PFSK-1 (cell line): ENCODE data around the gene PYGO2.

Experiments
- FOXP2 ChIP-seq: optimal IDR thresholded peaks from 2 replicates; pipeline ENCODE3; 2011; ENCODE audit warnings: borderline replicate concordance, control low read depth, inconsistent platforms; ENCODE audit not compliant: insufficient read depth; ENCODE audit errors: extremely low read length, extremely low read depth
- POLR2AphosphoS5 ChIP-seq: IDR thresholded peaks from 2 replicates; pipeline ENCODE4 v1.6.1; 2012; ENCODE audit warnings: low read depth, mild to moderate bottlenecking, control low read depth, low read length, moderate library complexity
- SIN3A ChIP-seq: IDR thresholded peaks from 2 replicates; pipeline ENCODE4 v1.6.1; 2012; ENCODE audit warnings: mild to moderate bottlenecking, low read length, moderate library complexity, borderline replicate concordance; ENCODE audit not compliant: insufficient read depth
- TAF1 ChIP-seq: IDR thresholded peaks from 2 replicates; pipeline ENCODE4 v1.6.1; 2012; ENCODE audit warnings: low read length, control low read depth, borderline replicate concordance; ENCODE audit not compliant: insufficient read depth
- TF ChIP-seq, protein P1 (sequence below), 2 experiments: IDR thresholded peaks; 2 replicates each; pipeline versions ENCODE4 v1.6.1 to v1.8.0; 2011 to 2012; ENCODE audit warnings: low read depth in 2 of 2, low read length in 2 of 2, control low read depth in 1 of 2, inconsistent platforms in 1 of 2, mild to moderate bottlenecking in 1 of 2, moderate library complexity in 1 of 2; ENCODE audit not compliant: insufficient read depth in 1 of 2

PYGO2 gene

GRCh38 chr1:154912755-154913154 is 48.8 kb downstream of the PYGO2 start:
- no peak for TF ChIP-seq TAF1
- TF ChIP-seq, protein P1, sequence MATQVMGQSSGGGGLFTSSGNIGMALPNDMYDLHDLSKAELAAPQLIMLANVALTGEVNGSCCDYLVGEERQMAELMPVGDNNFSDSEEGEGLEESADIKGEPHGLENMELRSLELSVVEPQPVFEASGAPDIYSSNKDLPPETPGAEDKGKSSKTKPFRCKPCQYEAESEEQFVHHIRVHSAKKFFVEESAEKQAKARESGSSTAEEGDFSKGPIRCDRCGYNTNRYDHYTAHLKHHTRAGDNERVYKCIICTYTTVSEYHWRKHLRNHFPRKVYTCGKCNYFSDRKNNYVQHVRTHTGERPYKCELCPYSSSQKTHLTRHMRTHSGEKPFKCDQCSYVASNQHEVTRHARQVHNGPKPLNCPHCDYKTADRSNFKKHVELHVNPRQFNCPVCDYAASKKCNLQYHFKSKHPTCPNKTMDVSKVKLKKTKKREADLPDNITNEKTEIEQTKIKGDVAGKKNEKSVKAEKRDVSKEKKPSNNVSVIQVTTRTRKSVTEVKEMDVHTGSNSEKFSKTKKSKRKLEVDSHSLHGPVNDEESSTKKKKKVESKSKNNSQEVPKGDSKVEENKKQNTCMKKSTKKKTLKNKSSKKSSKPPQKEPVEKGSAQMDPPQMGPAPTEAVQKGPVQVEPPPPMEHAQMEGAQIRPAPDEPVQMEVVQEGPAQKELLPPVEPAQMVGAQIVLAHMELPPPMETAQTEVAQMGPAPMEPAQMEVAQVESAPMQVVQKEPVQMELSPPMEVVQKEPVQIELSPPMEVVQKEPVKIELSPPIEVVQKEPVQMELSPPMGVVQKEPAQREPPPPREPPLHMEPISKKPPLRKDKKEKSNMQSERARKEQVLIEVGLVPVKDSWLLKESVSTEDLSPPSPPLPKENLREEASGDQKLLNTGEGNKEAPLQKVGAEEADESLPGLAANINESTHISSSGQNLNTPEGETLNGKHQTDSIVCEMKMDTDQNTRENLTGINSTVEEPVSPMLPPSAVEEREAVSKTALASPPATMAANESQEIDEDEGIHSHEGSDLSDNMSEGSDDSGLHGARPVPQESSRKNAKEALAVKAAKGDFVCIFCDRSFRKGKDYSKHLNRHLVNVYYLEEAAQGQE (IDR thresholded peaks at IDR 0.05; ENCODE audit: insufficient read depth in 1 of 2, low read depth in 2 of 2, low read length in 2 of 2): 0 out of 4 replicates have a peak, but pooled peaks of 1 of the 2 experiments have one; percentile 26

DNA sequence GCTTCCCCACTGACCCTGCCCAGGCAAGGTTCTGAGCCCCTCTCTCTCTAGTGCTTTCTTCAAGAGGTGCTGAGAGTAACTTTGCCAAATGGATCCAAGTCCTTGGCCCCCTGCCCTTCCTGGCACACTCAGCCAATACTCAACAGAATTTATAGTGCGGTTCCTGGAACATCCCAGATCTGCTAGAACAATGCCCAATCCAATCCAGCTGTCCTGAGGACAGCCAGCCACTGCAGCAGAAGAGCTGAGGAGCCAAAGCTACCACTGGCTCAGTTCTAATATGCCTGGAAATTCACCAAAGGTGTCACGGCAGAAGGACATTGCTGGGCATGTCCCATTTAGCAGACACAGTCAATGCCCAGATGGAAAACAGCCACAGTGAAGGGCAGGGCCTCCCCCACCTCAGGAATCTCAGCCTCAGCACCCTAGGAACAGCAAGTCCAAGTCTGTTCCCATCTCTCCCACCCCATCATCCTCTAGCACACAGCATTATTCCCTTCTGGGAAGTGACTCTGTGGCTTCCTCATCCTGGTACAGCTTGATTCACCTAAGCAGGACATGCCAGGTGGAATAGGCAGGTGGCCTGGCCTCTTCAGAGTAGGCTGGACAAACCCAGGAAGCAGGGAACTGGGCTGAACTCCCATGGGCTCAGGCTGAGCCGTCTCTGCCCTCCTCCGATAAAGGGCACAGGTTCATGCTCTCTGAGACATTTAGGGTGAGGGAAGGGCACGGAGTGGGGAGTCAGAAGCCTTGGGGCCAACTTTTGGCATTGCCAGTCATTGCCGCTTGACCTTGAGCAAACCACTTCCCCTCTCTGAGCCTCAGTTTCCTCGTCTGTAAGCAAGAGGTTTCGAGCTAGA is 49.7 kb downstream of the PYGO2 start:
- TF ChIP-seq, protein P1 (IDR thresholded peaks at IDR 0.05; ENCODE audit: insufficient read depth in 1 of 2, low read depth in 2 of 2, low read length in 2 of 2): no peak
- TF ChIP-seq TAF1: no peak
- TF ChIP-seq SIN3A: no peak
- no peak for TF ChIP-seq POLR2AphosphoS5
- TF ChIP-seq FOXP2: no peak

DNA sequence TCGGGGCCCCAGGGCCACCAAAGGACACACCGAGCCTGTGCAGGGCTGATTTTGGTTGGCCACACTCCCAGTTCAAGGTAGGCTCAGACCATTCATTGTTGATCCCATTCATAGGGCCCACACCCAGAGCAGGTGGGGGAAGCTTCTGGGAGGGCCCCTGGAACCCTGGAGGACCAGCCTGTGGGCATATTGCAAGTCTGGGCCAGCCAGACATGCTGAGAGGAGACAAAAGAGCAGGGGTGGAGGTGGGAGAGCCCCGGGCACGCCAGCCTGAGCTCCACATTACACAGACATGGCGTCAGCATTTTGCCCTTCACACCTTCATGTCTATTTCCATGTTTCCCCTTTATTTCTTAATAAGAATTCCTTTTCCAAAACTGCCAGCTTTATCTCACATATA is 50.7 kb downstream of the PYGO2 start:
- no peak for TF ChIP-seq FOXP2
- no peak for TF ChIP-seq POLR2AphosphoS5
- no peak for TF ChIP-seq SIN3A
- TF ChIP-seq TAF1: no peak
- TF ChIP-seq, protein P1 (IDR thresholded peaks at IDR 0.05; ENCODE audit: insufficient read depth in 1 of 2, low read depth in 2 of 2, low read length in 2 of 2): no peak

DNA sequence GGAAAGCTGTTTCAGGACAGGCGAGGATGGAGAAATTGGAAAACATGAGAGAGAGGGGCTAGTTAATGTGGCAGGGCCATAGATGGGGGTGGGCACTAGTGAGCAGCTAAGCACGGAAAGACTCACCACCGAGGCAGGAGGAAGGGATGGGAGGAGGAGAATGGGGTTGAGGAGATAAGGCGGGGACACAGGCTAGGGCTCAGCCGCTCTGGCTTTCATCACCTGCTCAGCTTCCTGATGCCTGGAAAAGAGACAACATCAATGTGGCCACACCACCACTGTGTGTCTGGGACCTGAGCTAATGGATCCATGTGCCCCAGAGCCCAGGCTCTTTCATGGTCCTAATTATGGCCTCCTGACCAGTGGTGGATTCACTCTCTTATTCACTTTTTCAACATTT is 52.6 kb downstream of the PYGO2 start:
- TF ChIP-seq POLR2AphosphoS5: no peak
- no peak for TF ChIP-seq TAF1
- TF ChIP-seq SIN3A: no peak
- TF ChIP-seq, protein P1 (IDR thresholded peaks at IDR 0.05; ENCODE audit: insufficient read depth in 1 of 2, low read depth in 2 of 2, low read length in 2 of 2): no peak
- TF ChIP-seq FOXP2: no peak
